GM23338 (cell line): Measurements from ENCODE around the gene PGAP6. TPM values are rescaled to one million over a fixed set of nuclear protein-coding genes. Genes with fewer than 3 reads are reported as not detected.

ENCODE experiments used
- ATAC-seq: fragments of 200-7000 bp; cut with Tn5 transposase; 3 replicates; pipeline ENCODE4 v1.9.1; 2020
- DNase-seq: peaks from one replicate; pipeline ENCODE4 v3.0.0-alpha.2; 2015; ENCODE audit warnings: low spot score
- H2AFZ ChIP-seq: fragments of 200-600 bp; sonication (generic); 2 replicates; pipeline ENCODE4 v1.8.0; 2016; ENCODE audit warnings: antibody characterized with exemption, mild to moderate bottlenecking, moderate library complexity
- H3F3A ChIP-seq: fragments of 200-600 bp; sonication (generic); replicated peaks from 2 replicates; pipeline ENCODE4 v1.8.0; 2017; ENCODE audit warnings: antibody characterized with exemption, mixed run types, low read depth
- H3K27ac ChIP-seq: fragments of 200-600 bp; sonication (generic); 2 replicates; pipeline ENCODE4 v1.6.1; 2016; ENCODE audit warnings: low read depth
- H3K27me3 ChIP-seq: fragments of 200-600 bp; sonication (generic); 2 replicates; pipeline ENCODE4 v1.8.0; 2016; ENCODE audit warnings: mild to moderate bottlenecking, mixed run types, moderate library complexity; ENCODE audit not compliant: insufficient read depth
- H3K36me3 ChIP-seq: fragments of 200-600 bp; sonication (generic); 2 replicates; pipeline ENCODE4 v1.8.0; 2016; ENCODE audit warnings: mild to moderate bottlenecking; ENCODE audit not compliant: insufficient read depth
- H3K4me1 ChIP-seq: fragments of 200-600 bp; sonication (generic); 2 replicates; pipeline ENCODE4 v1.8.0; 2016; ENCODE audit warnings: mild to moderate bottlenecking, moderate library complexity; ENCODE audit not compliant: insufficient read depth
- H3K4me2 ChIP-seq: fragments of 200-600 bp; sonication (generic); 2 replicates; pipeline ENCODE4 v1.7.1; 2017; ENCODE audit warnings: mixed run types
- H3K4me3 ChIP-seq: fragments of 200-600 bp; sonication (generic); 2 replicates; pipeline ENCODE4 v1.6.1; 2016; ENCODE audit warnings: mixed run types
- H3K79me2 ChIP-seq: fragments of 200-600 bp; sonication (generic); replicated peaks from 2 replicates; pipeline ENCODE4 v1.8.0; 2017; ENCODE audit warnings: mild to moderate bottlenecking; ENCODE audit not compliant: insufficient read depth
- H3K9me2 ChIP-seq: fragments of 200-600 bp; sonication (generic); 2 replicates; pipeline ENCODE4 v1.8.0; 2017; ENCODE audit not compliant: insufficient read depth
- H4K20me1 ChIP-seq: fragments of 200-600 bp; sonication (generic); replicated peaks from 2 replicates; pipeline ENCODE4 v1.8.0; 2017; ENCODE audit warnings: mild to moderate bottlenecking; ENCODE audit not compliant: insufficient read depth
- H3K27ac Mint-ChIP-seq: 2 replicates; pipeline ENCODE4 v1.8.0; 2020; ENCODE audit warnings: inconsistent platforms, mild to moderate bottlenecking, moderate library complexity, mixed read lengths
- H3K27me3 Mint-ChIP-seq: 3 replicates; pipeline ENCODE4 v1.8.0; 2022; ENCODE audit warnings: low read depth, mild to moderate bottlenecking, moderate library complexity, mixed read lengths, inconsistent platforms; ENCODE audit not compliant: insufficient read depth, poor library complexity
- H3K36me3 Mint-ChIP-seq: 3 replicates; pipeline ENCODE4 v1.8.0; 2021; ENCODE audit warnings: low read depth, mild to moderate bottlenecking, inconsistent platforms, moderate library complexity, mixed read lengths
- H3K4me1 Mint-ChIP-seq: 3 replicates; pipeline ENCODE4 v1.8.0; 2020; ENCODE audit warnings: mild to moderate bottlenecking, inconsistent platforms, mixed read lengths
- H3K4me3 Mint-ChIP-seq: 3 replicates; pipeline ENCODE4 v1.8.0; 2021; ENCODE audit warnings: moderate library complexity, mild to moderate bottlenecking, inconsistent platforms, mixed read lengths
- H3K9me3 Mint-ChIP-seq: 3 replicates; pipeline ENCODE4 v1.8.0; 2020; ENCODE audit warnings: moderate library complexity, mild to moderate bottlenecking, inconsistent platforms, mixed read lengths
- CREB1 ChIP-seq: fragments of 250-450 bp; sonication (Bioruptor Pico); IDR thresholded peaks from 2 replicates; pipeline ENCODE4 v1.5.0; 2020; ENCODE audit warnings: low read depth, mild to moderate bottlenecking, moderate library complexity
- ETS1 ChIP-seq: IDR thresholded peaks from 2 replicates; pipeline ENCODE4 v1.6.1; 2016; ENCODE audit warnings: antibody characterized with exemption
- EZH2 ChIP-seq: fragments of 200-600 bp; sonication (generic); IDR thresholded peaks from one replicate; pipeline ENCODE4 v1.8.0; 2017; ENCODE audit warnings: antibody characterized with exemption, mild to moderate bottlenecking, low read depth; ENCODE audit not compliant: unreplicated experiment
- JUNB ChIP-seq: IDR thresholded peaks from one replicate; pipeline ENCODE4 v1.6.1; 2016; ENCODE audit warnings: antibody characterized with exemption; ENCODE audit not compliant: unreplicated experiment
- NANOG ChIP-seq: IDR thresholded peaks from 2 replicates; pipeline ENCODE4 v1.6.1; 2016; ENCODE audit warnings: antibody characterized with exemption, borderline replicate concordance
- POLR2AphosphoS5 ChIP-seq: IDR thresholded peaks from 2 replicates; pipeline ENCODE4 v1.6.1; 2016; ENCODE audit warnings: antibody characterized with exemption, low read depth
- REST ChIP-seq: IDR thresholded peaks from one replicate; pipeline ENCODE4 v1.6.1; 2018; ENCODE audit warnings: antibody characterized with exemption; ENCODE audit not compliant: unreplicated experiment
- STAT1 ChIP-seq: IDR thresholded peaks from one replicate; pipeline ENCODE4 v1.6.1; 2016; ENCODE audit warnings: antibody characterized with exemption; ENCODE audit not compliant: unreplicated experiment
- ZNF114 ChIP-seq: fragments of 250-450 bp; sonication (Bioruptor Pico); IDR thresholded peaks from 2 replicates; pipeline ENCODE4 v1.5.0; 2020; ENCODE audit warnings: mild to moderate bottlenecking, moderate library complexity
- ZNF331 ChIP-seq: fragments of 250-450 bp; sonication (Bioruptor Pico); IDR thresholded peaks from 2 replicates; pipeline ENCODE4 v1.5.0; 2020; ENCODE audit warnings: low read depth, mild to moderate bottlenecking, moderate library complexity
- polyA plus RNA-seq: library from polyadenylated mRNA; unstranded; fragments of >200 nt; fragmentation: Nextera tagmentation; extraction: Ambion mirVana; gene quantifications from 2 replicates; pipeline ENCODE4 v1.2.1, GENCODE V29; 2016
- total RNA-seq: library from RNA; depleted of rRNA; stranded (reverse); fragments of >200 nt; shearing (Covaris generic); gene quantifications from 2 replicates; pipeline ENCODE4 v1.2.3, GENCODE V29; 2014
- TF ChIP-seq, protein P1 (sequence below), 2 experiments: fragments of 200-600 bp in 1 of 2; sonication (generic) in 1 of 2; conservative IDR thresholded peaks; 2 replicates each; pipeline versions ENCODE4 v1.5.1 to v1.6.1; 2016 to 2017; ENCODE audit warnings: antibody characterized with exemption in 2 of 2, low read depth in 2 of 2, mild to moderate bottlenecking in 2 of 2, moderate library complexity in 1 of 2

PGAP6 gene
- total and polyA plus RNA-seq, 2 experiments from 2014 or later = 25.1 to 112 TPM

DNA sequence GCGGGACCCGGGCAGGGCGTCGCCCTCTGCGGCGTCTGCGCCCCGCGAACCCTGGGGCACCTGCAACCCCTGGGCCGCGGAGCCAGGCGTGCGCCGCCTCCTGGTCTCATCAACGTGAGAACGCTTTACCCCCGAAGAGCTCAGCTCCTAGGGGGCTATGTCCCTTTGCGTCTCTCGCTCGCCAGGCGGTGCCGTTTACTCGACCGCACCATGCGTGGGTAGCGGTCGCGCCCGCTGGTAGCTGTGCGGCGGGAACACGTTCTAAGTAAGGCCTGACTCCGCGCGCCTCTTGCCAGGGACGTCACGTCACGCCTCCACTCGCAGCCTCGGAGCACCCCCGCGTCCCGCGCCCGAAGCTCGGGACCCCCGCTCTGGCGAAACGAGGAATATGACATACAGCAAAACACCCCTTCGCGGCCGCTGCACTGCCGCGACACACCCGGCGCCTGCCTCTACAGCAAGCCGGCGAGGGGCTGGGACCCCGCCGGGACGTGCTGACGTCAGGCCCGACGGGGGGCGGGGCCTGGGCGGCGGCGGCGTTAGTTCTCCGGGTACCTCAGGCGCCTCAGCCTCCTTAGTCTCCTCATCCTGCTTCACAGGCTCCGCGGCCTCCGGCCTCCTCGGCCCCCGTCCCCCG lies 43.4 kb upstream of the PGAP6 start, which contains the start of gene RAB11FIP3:
TSS of gene RAB11FIP3 (plus strand) at position 568 of the 637 bp plus-strand sequence. CDS start 358 bp downstream, outside the sequence.
- DNase-seq (peak; percentile 86), ATAC-seq (peak; percentile 85)
- peaks cover 9% of the 10 kb centered on the region; the same call in 1 of the 2 replicates for H3F3A ChIP-seq
- H3K27ac ChIP-seq = no peak within 1 kb of the TSS
- Mint-ChIP-seq H3K36me3 (peaks cover 9% of the 10 kb centered on the region), H3K4me3 (peak within 1 kb of the TSS; percentile 77), H3K9me3 (0 out of 3 replicates have a peak, but pooled peaks cover 4% of the 10 kb centered on the region), H3K4me1 (peaks cover 11% of the 10 kb centered on the region), H3K27ac (no peak within 1 kb of the TSS), H3K27me3 (peaks cover 47% of the 10 kb centered on the region)
- no peak for TF ChIP-seq ETS1
- no peak for TF ChIP-seq ZNF114 (CRISPR knock-in tag)
- peak; percentile 91 for TF ChIP-seq CREB1
- peak; percentile 81 for TF ChIP-seq POLR2AphosphoS5
- TF ChIP-seq EZH2 = no peak
- TF ChIP-seq JUNB = no peak
- no peak for TF ChIP-seq NANOG
- no peak for TF ChIP-seq STAT1
- TF ChIP-seq ZNF331 (CRISPR knock-in tag) = no peak
- TF ChIP-seq, protein P1, sequence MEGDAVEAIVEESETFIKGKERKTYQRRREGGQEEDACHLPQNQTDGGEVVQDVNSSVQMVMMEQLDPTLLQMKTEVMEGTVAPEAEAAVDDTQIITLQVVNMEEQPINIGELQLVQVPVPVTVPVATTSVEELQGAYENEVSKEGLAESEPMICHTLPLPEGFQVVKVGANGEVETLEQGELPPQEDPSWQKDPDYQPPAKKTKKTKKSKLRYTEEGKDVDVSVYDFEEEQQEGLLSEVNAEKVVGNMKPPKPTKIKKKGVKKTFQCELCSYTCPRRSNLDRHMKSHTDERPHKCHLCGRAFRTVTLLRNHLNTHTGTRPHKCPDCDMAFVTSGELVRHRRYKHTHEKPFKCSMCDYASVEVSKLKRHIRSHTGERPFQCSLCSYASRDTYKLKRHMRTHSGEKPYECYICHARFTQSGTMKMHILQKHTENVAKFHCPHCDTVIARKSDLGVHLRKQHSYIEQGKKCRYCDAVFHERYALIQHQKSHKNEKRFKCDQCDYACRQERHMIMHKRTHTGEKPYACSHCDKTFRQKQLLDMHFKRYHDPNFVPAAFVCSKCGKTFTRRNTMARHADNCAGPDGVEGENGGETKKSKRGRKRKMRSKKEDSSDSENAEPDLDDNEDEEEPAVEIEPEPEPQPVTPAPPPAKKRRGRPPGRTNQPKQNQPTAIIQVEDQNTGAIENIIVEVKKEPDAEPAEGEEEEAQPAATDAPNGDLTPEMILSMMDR (conservative IDR thresholded peaks at IDR 0.05; ENCODE audit: low read depth in 2 of 2) = peak; percentile 21 to 32; a peak in 2 of 4 replicates
- no peak for TF ChIP-seq REST
- peak within 1 kb of the TSS; percentile 100 for H2AFZ ChIP-seq
- peaks cover 8% of the 10 kb centered on the region for H3K4me1 ChIP-seq
- H3K27me3 ChIP-seq = peaks cover 43% of the 10 kb centered on the region
- peaks cover 19% of the 10 kb centered on the region for H4K20me1 ChIP-seq
- H3K4me3 ChIP-seq = peak within 1 kb of the TSS; percentile 83
- H3K9me2 ChIP-seq = no peaks in the 10 kb centered on the region
- peak within 1 kb of the TSS; percentile 94 for H3K4me2 ChIP-seq
- H3K36me3 ChIP-seq = no peaks in the 10 kb centered on the region
- peaks cover 37% of the 10 kb centered on the region for H3K79me2 ChIP-seq
